ENCODE data around the gene GCA. TPM values are rescaled to one million over a fixed set of nuclear protein-coding genes. Genes with fewer than 3 reads are reported as not detected.

GCA gene
- total RNA-seq, 1 donor from 2014 or later, result 14.5 TPM

GRCh38 chr2:162333968-162334367, 10.0 kb upstream of the GCA start:
- Mint-ChIP-seq H3K4me1 (ENCODE audit: low read depth, unreplicated experiment) (no peaks in the 10 kb centered on the region), H3K4me3 (ENCODE audit: unreplicated experiment) (no peak overlapping the region), H3K27me3 (ENCODE audit: low read depth, unreplicated experiment) (no peaks in the 10 kb centered on the region), H3K9me3 (ENCODE audit: unreplicated experiment) (no peaks in the 10 kb centered on the region), H3K36me3 (ENCODE audit: low read depth, unreplicated experiment) (peaks cover 2% of the 10 kb centered on the region), H3K27ac (ENCODE audit: unreplicated experiment) (no peak overlapping the region)
- Histone ChIP-seq H3K27ac (ENCODE audit: low read depth, low read length) (no peak overlapping the region), H3K79me2 (ENCODE audit: insufficient read depth, low read length) (no peaks in the 10 kb centered on the region), H3K9me3 (ENCODE audit: insufficient read depth, low read depth, low read length) (no peaks in the 10 kb centered on the region), H3K4me3 (ENCODE audit: insufficient read depth, low read depth, low read length) (no peak overlapping the region), H4K20me1 (ENCODE audit: insufficient read depth, low read length) (no peaks in the 10 kb centered on the region), H3K4me2 (ENCODE audit: low read length) (no peak overlapping the region), H2AFZ (ENCODE audit: low read depth, low read length) (no peak overlapping the region), H3K4me1 (ENCODE audit: insufficient read depth, low read length) (no peaks in the 10 kb centered on the region), H3K27me3 (ENCODE audit: insufficient read depth, low read length) (no peaks in the 10 kb centered on the region), H3K9ac (ENCODE audit: low read length) (no peak overlapping the region), H3K36me3 (ENCODE audit: insufficient read depth, low read length) (no peaks in the 10 kb centered on the region)
- DNase-seq (ENCODE audit: low read depth), result no peak
- no peak for FAIRE-seq
- TF ChIP-seq CTCF (IDR thresholded peaks at IDR 0.05; ENCODE audit: insufficient read depth, low read depth, low read length), result peak; percentile 22
- TF ChIP-seq EZH2 (IDR thresholded peaks at IDR 0.05; ENCODE audit: insufficient read depth, low read length), result no peak

- DNase-seq (ENCODE audit: low read depth) (no peak), FAIRE-seq (no peak)
- no peaks in the 10 kb centered on the region for H4K20me1 ChIP-seq (ENCODE audit: insufficient read depth, low read length)
- H3K36me3 ChIP-seq (ENCODE audit: insufficient read depth, low read length), result no peaks in the 10 kb centered on the region
- no peaks in the 10 kb centered on the region for H3K9me3 ChIP-seq (ENCODE audit: insufficient read depth, low read depth, low read length)
- no peaks in the 10 kb centered on the region for H3K27me3 ChIP-seq (ENCODE audit: insufficient read depth, low read length)
- TF ChIP-seq CTCF (IDR thresholded peaks at IDR 0.05; ENCODE audit: insufficient read depth, low read depth, low read length) (no peak), EZH2 (IDR thresholded peaks at IDR 0.05; ENCODE audit: insufficient read depth, low read length) (no peak)
- Mint-ChIP-seq H3K27me3 (ENCODE audit: low read depth, unreplicated experiment) (no peaks in the 10 kb centered on the region), H3K9me3 (ENCODE audit: unreplicated experiment) (peaks cover 3% of the 10 kb centered on the region), H3K4me1 (ENCODE audit: low read depth, unreplicated experiment) (no peaks in the 10 kb centered on the region), H3K4me3 (ENCODE audit: unreplicated experiment) (no peak overlapping the region), H3K27ac (ENCODE audit: unreplicated experiment) (no peak overlapping the region), H3K36me3 (ENCODE audit: low read depth, unreplicated experiment) (peaks cover 2% of the 10 kb centered on the region)
- H3K9ac ChIP-seq (ENCODE audit: low read length), result no peak overlapping the region
- H3K4me1 ChIP-seq (ENCODE audit: insufficient read depth, low read length), result no peaks in the 10 kb centered on the region
- H3K27ac ChIP-seq (ENCODE audit: low read depth, low read length), result no peak overlapping the region
- no peak overlapping the region for H3K4me3 ChIP-seq (ENCODE audit: insufficient read depth, low read depth, low read length)
- no peak overlapping the region for H3K4me2 ChIP-seq (ENCODE audit: low read length)
- H2AFZ ChIP-seq (ENCODE audit: low read depth, low read length), result no peak overlapping the region
- H3K79me2 ChIP-seq (ENCODE audit: insufficient read depth, low read length), result no peaks in the 10 kb centered on the region
Measured at GRCh38 chr2:162337868-162338267, 6.1 kb upstream of the GCA start.

GRCh38 chr2:162340822-162341221, 3.1 kb upstream of the GCA start:
- Mint-ChIP-seq H3K27me3 (ENCODE audit: low read depth, unreplicated experiment) (no peaks in the 10 kb centered on the region), H3K4me1 (ENCODE audit: low read depth, unreplicated experiment) (peaks cover 5% of the 10 kb centered on the region), H3K9me3 (ENCODE audit: unreplicated experiment) (peaks cover 3% of the 10 kb centered on the region), H3K36me3 (ENCODE audit: low read depth, unreplicated experiment) (peaks cover 2% of the 10 kb centered on the region), H3K4me3 (ENCODE audit: unreplicated experiment) (no peak overlapping the region), H3K27ac (ENCODE audit: unreplicated experiment) (no peak overlapping the region)
- no peak for TF ChIP-seq EZH2 (IDR thresholded peaks at IDR 0.05; ENCODE audit: insufficient read depth, low read length)
- TF ChIP-seq CTCF (IDR thresholded peaks at IDR 0.05; ENCODE audit: insufficient read depth, low read depth, low read length), result no peak
- Histone ChIP-seq H3K9ac (ENCODE audit: low read length) (no peak overlapping the region), H3K27ac (ENCODE audit: low read depth, low read length) (no peak overlapping the region), H3K27me3 (ENCODE audit: insufficient read depth, low read length) (no peaks in the 10 kb centered on the region), H3K36me3 (ENCODE audit: insufficient read depth, low read length) (no peaks in the 10 kb centered on the region), H3K4me3 (ENCODE audit: insufficient read depth, low read depth, low read length) (no peak overlapping the region), H2AFZ (ENCODE audit: low read depth, low read length) (no peak overlapping the region), H3K4me1 (ENCODE audit: insufficient read depth, low read length) (no peaks in the 10 kb centered on the region), H3K79me2 (ENCODE audit: insufficient read depth, low read length) (peaks cover 4% of the 10 kb centered on the region), H3K9me3 (ENCODE audit: insufficient read depth, low read depth, low read length) (no peaks in the 10 kb centered on the region), H4K20me1 (ENCODE audit: insufficient read depth, low read length) (no peaks in the 10 kb centered on the region), H3K4me2 (ENCODE audit: low read length) (no peak overlapping the region)
- DNase-seq (ENCODE audit: low read depth), result no peak
- FAIRE-seq, result no peak
